GM18909 (cell line): ENCODE measurements around the gene ACIN1.

Source experiments
- ATAC-seq: cut with Tn5 transposase; IDR thresholded peaks from one replicate; pipeline ENCODE4 v1.9.1; 2021; ENCODE audit warnings: mild to moderate bottlenecking; ENCODE audit not compliant: unreplicated experiment, poor library complexity

ACIN1 gene

GRCh38 chr14:23047034-23047634 is 47.8 kb downstream of the ACIN1 start:
- ATAC-seq: no peak

- ATAC-seq: no peak
Measured at GRCh38 chr14:23045419-23046357, 49.2 kb downstream of the ACIN1 start.

GRCh38 chr14:23044840-23045239 is 50.1 kb downstream of the ACIN1 start:
- no peak for ATAC-seq

GRCh38 chr14:23043754-23044153 is 51.2 kb downstream of the ACIN1 start:
- ATAC-seq: no peak

GRCh38 chr14:23043145-23043544 is 51.8 kb downstream of the ACIN1 start:
- ATAC-seq: no peak

- no peak for ATAC-seq
Measured at GRCh38 chr14:23042162-23042965, 52.6 kb downstream of the ACIN1 start, which contains the start of gene PSMB11. Gene PSMB11 (plus strand): TSS chr14:23042212. CDS start chr14:23042226, 14 bp downstream.

- no peak for ATAC-seq
Measured at GRCh38 chr14:23041729-23042128, 53.2 kb downstream of the ACIN1 start.

GRCh38 chr14:23040100-23040499 is 54.8 kb downstream of the ACIN1 start:
- no peak for ATAC-seq

- ATAC-seq: no peak
Measured at GRCh38 chr14:23035303-23036144, 59.4 kb downstream of the ACIN1 start.

- ATAC-seq: peak; percentile 94
Measured at GRCh38 chr14:23034498-23035302, 60.2 kb downstream of the ACIN1 start, which contains the start of gene PSMB5. Gene PSMB5 (minus strand): TSS chr14:23034900. CDS start chr14:23034881, 19 bp downstream.

GRCh38 chr14:23033801-23034497 is 61.0 kb downstream of the ACIN1 start:
- ATAC-seq: no peak

GRCh38 chr14:23033251-23033727 is 61.6 kb downstream of the ACIN1 start:
- ATAC-seq: no peak

GRCh38 chr14:23030936-23031335 is 64.0 kb downstream of the ACIN1 start:
- ATAC-seq: no peak

- ATAC-seq: no peak
Measured at GRCh38 chr14:23028799-23029198, 66.1 kb downstream of the ACIN1 start.

GRCh38 chr14:23025151-23025814 is 69.7 kb downstream of the ACIN1 start:
- no peak for ATAC-seq

- ATAC-seq: no peak
Measured at GRCh38 chr14:23024612-23025075, 70.3 kb downstream of the ACIN1 start.

GRCh38 chr14:23023795-23024152 is 71.2 kb downstream of the ACIN1 start:
- no peak for ATAC-seq
